HG03354 (cell line): ENCODE results near the gene ASIP.

Experiments used
- ATAC-seq: cut with Tn5 transposase; IDR thresholded peaks from one replicate; pipeline ENCODE4 v1.9.1; 2021; ENCODE audit warnings: mild to moderate bottlenecking; ENCODE audit not compliant: unreplicated experiment, poor library complexity, severe bottlenecking

The ASIP gene

GRCh38 chr20:34305333-34306230 lies 64.4 kb downstream of the ASIP start:
- ATAC-seq = no peak

- no peak for ATAC-seq
Observed at GRCh38 chr20:34309691-34310090, 68.5 kb downstream of the ASIP start.

- ATAC-seq = no peak
Observed at GRCh38 chr20:34310481-34311117, 69.4 kb downstream of the ASIP start.

- ATAC-seq = no peak
Observed at GRCh38 chr20:34311118-34312023, 70.1 kb downstream of the ASIP start.

- ATAC-seq = no peak
Observed at GRCh38 chr20:34312024-34312460, 70.8 kb downstream of the ASIP start.

GRCh38 chr20:34312544-34313217 lies 71.5 kb downstream of the ASIP start:
- ATAC-seq = peak; percentile 89

- ATAC-seq = no peak
Observed at GRCh38 chr20:34315236-34315635, 74.0 kb downstream of the ASIP start.

GRCh38 chr20:34316196-34316814 lies 75.1 kb downstream of the ASIP start:
- ATAC-seq = no peak
